ENCODE results near the gene TANC1. TPM values are rescaled to one million over a fixed set of nuclear protein-coding genes. Genes with fewer than 3 reads are reported as not detected.

TANC1 gene
- total and polyA plus RNA-seq, 2 of the 4 experiments (the other 2 are of a cell fraction), result 10.2 to 12.9 TPM

DNA sequence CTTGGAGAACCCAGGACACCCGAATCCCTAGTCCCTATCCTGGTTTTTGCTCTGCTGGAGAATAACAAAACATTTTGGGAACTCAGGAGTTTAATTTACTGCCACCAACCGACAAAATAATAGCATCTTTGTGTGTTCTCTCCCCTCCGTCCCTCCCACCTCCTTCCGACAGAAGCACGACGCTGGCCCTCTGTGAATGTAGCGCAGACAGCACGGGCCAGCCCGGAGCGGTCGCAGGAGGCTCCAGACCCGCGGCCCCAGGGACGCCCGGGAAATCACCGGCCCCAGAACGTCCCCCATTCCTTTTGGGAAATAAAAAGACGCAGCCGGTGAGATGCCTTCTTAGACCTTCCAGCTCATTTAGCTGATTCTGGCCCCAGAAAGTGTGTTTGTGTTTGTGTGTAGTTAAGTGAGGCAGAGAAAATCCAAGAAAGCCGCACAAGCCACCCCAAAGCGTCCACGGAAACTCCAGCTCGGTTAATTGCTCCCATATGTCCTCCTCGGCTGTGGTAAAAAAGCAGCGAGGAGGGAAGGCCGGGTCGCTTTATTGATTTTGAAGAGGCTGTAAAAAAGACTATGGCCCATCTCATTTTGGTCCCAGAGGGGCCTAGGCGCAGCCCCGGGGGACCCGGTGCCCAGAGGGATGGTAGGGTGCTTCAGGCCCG lies 577 bp upstream of the TANC1 start:
- no peaks in the 10 kb centered on the region for H3K9me3 ChIP-seq (ENCODE audit: control insufficient read depth, insufficient read depth, low read length)
- H4K8ac ChIP-seq (ENCODE audit: low read depth in 2 of 2, low read length in 2 of 2), result peak overlapping the region; percentile 19 to 82
- H3K4ac ChIP-seq (ENCODE audit: low read depth, low read length), result peak overlapping the region; percentile 68
- ChIA-PET CTCF (interaction anchor here (1.3 kb wide), 1 partner anchor 29 kb away, joined by 3 read pairs; no protein-coding TSS in a partner anchor), POLR2A (ENCODE audit: unreplicated experiment) (interaction anchor here (0.6 kb wide), 2 partner anchors 13 to 160 kb away, joined by 3 to 4 read pairs; no protein-coding TSS in a partner anchor)
- H3K4me1 ChIP-seq (ENCODE audit: control insufficient read depth, insufficient read depth, low read length), result peaks cover 8% of the 10 kb centered on the region
- H3K18ac ChIP-seq (ENCODE audit: low read depth, low read length), result peak overlapping the region; percentile 30
- peak overlapping the region; percentile 81 for H3K23ac ChIP-seq (ENCODE audit: low read depth, low read length)
- peak overlapping the region; percentile 87 for H3K27ac ChIP-seq (ENCODE audit: insufficient read depth, low read length)
- H2BK5ac ChIP-seq (ENCODE audit: low read depth, low read length, poor library complexity, severe bottlenecking), result peak overlapping the region; percentile 56
- peak overlapping the region; percentile 87 for H3K4me3 ChIP-seq (ENCODE audit: insufficient read depth, low read depth, low read length)
- peak overlapping the region; percentile 92 for H2AFZ ChIP-seq (replicated peaks; ENCODE audit: low read length, poor library complexity)
- peak overlapping the region; percentile 76 for H3K9ac ChIP-seq (ENCODE audit: low read depth, low read length)
- TF ChIP-seq CHD1 (IDR thresholded peaks at IDR 0.05; ENCODE audit: low read depth, low read length) (no peak), SMC3 (IDR thresholded peaks at IDR 0.05; ENCODE audit: low read depth, low read length) (0 out of 2 replicates have a peak, but pooled peaks have one; percentile 0)
- TF ChIP-seq, protein P1, sequence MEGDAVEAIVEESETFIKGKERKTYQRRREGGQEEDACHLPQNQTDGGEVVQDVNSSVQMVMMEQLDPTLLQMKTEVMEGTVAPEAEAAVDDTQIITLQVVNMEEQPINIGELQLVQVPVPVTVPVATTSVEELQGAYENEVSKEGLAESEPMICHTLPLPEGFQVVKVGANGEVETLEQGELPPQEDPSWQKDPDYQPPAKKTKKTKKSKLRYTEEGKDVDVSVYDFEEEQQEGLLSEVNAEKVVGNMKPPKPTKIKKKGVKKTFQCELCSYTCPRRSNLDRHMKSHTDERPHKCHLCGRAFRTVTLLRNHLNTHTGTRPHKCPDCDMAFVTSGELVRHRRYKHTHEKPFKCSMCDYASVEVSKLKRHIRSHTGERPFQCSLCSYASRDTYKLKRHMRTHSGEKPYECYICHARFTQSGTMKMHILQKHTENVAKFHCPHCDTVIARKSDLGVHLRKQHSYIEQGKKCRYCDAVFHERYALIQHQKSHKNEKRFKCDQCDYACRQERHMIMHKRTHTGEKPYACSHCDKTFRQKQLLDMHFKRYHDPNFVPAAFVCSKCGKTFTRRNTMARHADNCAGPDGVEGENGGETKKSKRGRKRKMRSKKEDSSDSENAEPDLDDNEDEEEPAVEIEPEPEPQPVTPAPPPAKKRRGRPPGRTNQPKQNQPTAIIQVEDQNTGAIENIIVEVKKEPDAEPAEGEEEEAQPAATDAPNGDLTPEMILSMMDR (conservative IDR thresholded peaks at IDR 0.05; ENCODE audit: low read depth, low read length), result no peak
- H4K91ac ChIP-seq (ENCODE audit: insufficient read depth, low read depth, low read length), result peak overlapping the region; percentile 31; the same call in 1 of the 2 replicates
- peak overlapping the region; percentile 75 for H2BK120ac ChIP-seq (ENCODE audit: low read depth, low read length)
- in situ Hi-C loops (cut with MboI; ENCODE audit: low sequenced_read_pairs) (no loop called here), dilution Hi-C loops (cut with HindIII; ENCODE audit: low sequenced_read_pairs, unreplicated experiment) (no loop called here), intact Hi-C loops (cut with micrococcal nuclease) (loop anchor here (1.0 to 2.0 kb wide), 3 partner anchors 63 to 235 kb away; no protein-coding TSS in a partner anchor)
- ATAC-seq (ENCODE audit: low read depth) (peak; percentile 36), DNase-seq (peak; percentile 66)
- peak overlapping the region; percentile 87 for H3K4me2 ChIP-seq (ENCODE audit: low read depth, low read length)
- peak overlapping the region; percentile 6 for H2AK9ac ChIP-seq (replicated peaks; ENCODE audit: low read depth, low read length, poor library complexity)
- peak overlapping the region; percentile 86 for H3K56ac ChIP-seq (ENCODE audit: extremely low read depth, insufficient read depth, low read length)
- H3K14ac ChIP-seq (replicated peaks; ENCODE audit: low read depth, low read length), result peak overlapping the region; percentile 57; the same call in 1 of the 2 replicates
- 0% methylated on average over 5 of the region's 31 CpGs; no CpG with 5 or more reads in 1 of the 2 experiments for WGBS, 2 experiments (ENCODE audit: extremely low coverage in 2 of 2, insufficient read length in 1 of 2)
- peaks cover 18 to 30% of the 10 kb centered on the region in 2 experiments for H3K79me1 ChIP-seq (ENCODE audit: low read depth in 1 of 2, low read length in 2 of 2)
- H2BK20ac ChIP-seq (ENCODE audit: low read depth, low read length), result peak overlapping the region; percentile 6; the same call in 1 of the 2 replicates
- no peak overlapping the region for H2AK5ac ChIP-seq (ENCODE audit: low read depth, low read length)
- H4K20me1 ChIP-seq (ENCODE audit: insufficient read depth, low read length), result peaks cover 32% of the 10 kb centered on the region
- peaks cover 1% of the 10 kb centered on the region; the same call in 1 of the 2 replicates for H3K9me1 ChIP-seq (ENCODE audit: insufficient read depth, low read length)
- BruUV-seq (replicated peaks), result no TSS peak
- peak overlapping the region; percentile 36 for H4K5ac ChIP-seq (ENCODE audit: low read depth, low read length)
- no peaks in the 10 kb centered on the region for H3K27me3 ChIP-seq (ENCODE audit: control insufficient read depth, insufficient read depth, low read length)
- H2BK15ac ChIP-seq (ENCODE audit: low read depth, low read length), result peak overlapping the region; percentile 45; the same call in 1 of the 3 replicates
- H3K36me3 ChIP-seq (ENCODE audit: control insufficient read depth, insufficient read depth, low read length), result no peaks in the 10 kb centered on the region

Measured in IMR-90 (cell line).